Measurements from ENCODE around the gene TMEM184C.

The TMEM184C gene

DNA sequence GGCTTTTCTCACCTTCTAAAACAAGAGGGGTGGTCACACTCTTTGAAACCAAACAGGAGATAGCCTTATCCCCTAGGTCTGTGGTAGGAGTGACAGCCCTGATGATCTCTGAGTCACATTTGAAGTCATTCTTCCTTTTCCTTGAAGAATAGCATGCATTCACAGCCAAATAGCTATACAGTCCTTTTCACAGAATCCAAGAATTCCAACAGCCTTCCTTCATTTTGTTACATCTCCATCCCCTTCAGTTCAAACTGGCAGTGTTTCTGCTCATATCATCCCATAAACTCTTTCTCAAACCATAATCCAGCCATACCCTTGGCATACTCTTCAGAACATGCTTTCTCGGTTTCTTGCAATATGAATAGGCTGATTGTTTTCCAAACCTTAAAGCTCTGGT, 33.3 kb upstream of the TMEM184C start:
- Histone ChIP-seq H3K27me3 (ENCODE audit: control insufficient read depth in 2 of 2, insufficient read depth in 2 of 2, low read length in 2 of 2) (no peaks in the 10 kb centered on the region), H3K4me3 (ENCODE audit: low read length in 2 of 2) (no peak overlapping the region), H3K9me3 (ENCODE audit: control insufficient read depth in 2 of 2, low read length in 2 of 2) (no peaks in the 10 kb centered on the region), H3K27ac (ENCODE audit: low read depth in 2 of 2, low read length in 2 of 2) (no peak overlapping the region), H3K9ac (ENCODE audit: low read depth in 1 of 2, low read length in 2 of 2) (no peak overlapping the region), H3K4me1 (ENCODE audit: control insufficient read depth in 2 of 2, insufficient read depth in 2 of 2, low read length in 2 of 2) (no peaks in the 10 kb centered on the region), H3K36me3 (ENCODE audit: control insufficient read depth in 2 of 2, insufficient read depth in 2 of 2, low read length in 2 of 2) (no peaks in the 10 kb centered on the region)

DNA sequence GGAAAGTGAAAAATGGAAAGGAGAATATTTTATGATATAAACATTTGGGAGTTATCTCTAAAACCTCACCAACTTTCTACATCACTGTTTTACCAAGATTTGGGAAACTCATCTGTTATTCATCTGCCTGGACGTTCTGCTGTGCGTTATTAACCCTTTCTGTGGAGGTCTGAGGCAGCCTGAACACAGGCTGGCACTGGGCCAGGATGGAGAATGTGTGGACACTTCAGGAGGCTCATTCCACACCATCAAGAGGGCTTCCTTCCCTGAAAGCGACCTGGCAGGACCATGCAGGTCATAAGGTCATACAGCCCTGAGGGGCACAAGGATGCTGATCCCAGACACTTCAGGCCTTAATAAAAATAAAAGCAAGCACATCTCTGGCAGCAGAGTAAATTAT, 31.2 kb upstream of the TMEM184C start:
- H3K4me3 ChIP-seq (ENCODE audit: low read length in 2 of 2), result no peak overlapping the region
- no peaks in the 10 kb centered on the region for H3K9me3 ChIP-seq (ENCODE audit: control insufficient read depth in 2 of 2, low read length in 2 of 2)
- H3K4me1 ChIP-seq (ENCODE audit: control insufficient read depth in 2 of 2, insufficient read depth in 2 of 2, low read length in 2 of 2), result no peaks in the 10 kb centered on the region
- H3K9ac ChIP-seq (ENCODE audit: low read depth in 1 of 2, low read length in 2 of 2), result no peak overlapping the region
- H3K27ac ChIP-seq (ENCODE audit: low read depth in 2 of 2, low read length in 2 of 2), result no peak overlapping the region
- H3K27me3 ChIP-seq (ENCODE audit: control insufficient read depth in 2 of 2, insufficient read depth in 2 of 2, low read length in 2 of 2), result no peaks in the 10 kb centered on the region
- H3K36me3 ChIP-seq (ENCODE audit: control insufficient read depth in 2 of 2, insufficient read depth in 2 of 2, low read length in 2 of 2), result no peaks in the 10 kb centered on the region

DNA sequence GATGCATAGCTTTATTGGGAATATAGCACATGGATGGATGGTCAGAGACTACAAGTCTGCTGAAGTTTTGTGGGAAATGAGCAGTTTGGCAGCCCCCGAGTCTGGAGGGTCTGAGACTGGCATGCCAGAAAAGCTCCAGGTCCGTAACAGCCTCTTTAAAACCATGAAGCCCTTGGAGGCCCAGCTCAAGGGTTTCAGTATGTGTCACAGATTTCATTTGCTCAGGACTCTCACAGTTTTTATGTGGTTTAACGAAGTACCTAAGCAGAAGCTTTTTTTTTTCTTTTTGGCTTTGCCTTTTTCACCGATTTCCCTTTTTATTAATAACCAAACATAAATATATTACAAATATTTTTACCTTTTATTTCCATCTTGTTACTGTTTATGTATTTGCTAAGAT, 30.6 kb upstream of the TMEM184C start:
- no peak overlapping the region for H3K4me3 ChIP-seq (ENCODE audit: low read length in 2 of 2)
- no peaks in the 10 kb centered on the region for H3K9me3 ChIP-seq (ENCODE audit: control insufficient read depth in 2 of 2, low read length in 2 of 2)
- H3K27me3 ChIP-seq (ENCODE audit: control insufficient read depth in 2 of 2, insufficient read depth in 2 of 2, low read length in 2 of 2), result no peaks in the 10 kb centered on the region
- H3K9ac ChIP-seq (ENCODE audit: low read depth in 1 of 2, low read length in 2 of 2), result no peak overlapping the region
- H3K4me1 ChIP-seq (ENCODE audit: control insufficient read depth in 2 of 2, insufficient read depth in 2 of 2, low read length in 2 of 2), result no peaks in the 10 kb centered on the region
- no peak overlapping the region for H3K27ac ChIP-seq (ENCODE audit: low read depth in 2 of 2, low read length in 2 of 2)
- H3K36me3 ChIP-seq (ENCODE audit: control insufficient read depth in 2 of 2, insufficient read depth in 2 of 2, low read length in 2 of 2), result no peaks in the 10 kb centered on the region

DNA sequence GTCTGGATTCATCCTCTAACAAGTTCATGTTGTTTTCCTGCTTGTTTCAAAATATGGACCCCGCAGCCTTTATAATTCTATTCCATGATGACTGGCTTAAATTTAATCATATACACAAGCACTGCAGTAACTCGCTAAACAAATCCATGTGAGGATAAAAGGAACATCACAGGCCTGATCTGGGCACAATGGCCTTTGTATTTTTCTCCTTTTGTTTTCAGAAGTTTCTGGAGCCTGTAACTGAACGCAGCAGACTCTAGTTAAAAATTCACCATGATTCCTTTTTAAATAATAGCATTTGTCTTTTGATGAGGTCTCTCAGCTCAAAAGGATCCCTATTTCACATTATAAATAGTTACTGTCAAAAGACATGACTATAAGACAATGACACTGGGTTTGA, 30.2 kb upstream of the TMEM184C start:
- no peaks in the 10 kb centered on the region for H3K36me3 ChIP-seq (ENCODE audit: control insufficient read depth in 2 of 2, insufficient read depth in 2 of 2, low read length in 2 of 2)
- no peak overlapping the region for H3K9ac ChIP-seq (ENCODE audit: low read depth in 1 of 2, low read length in 2 of 2)
- no peaks in the 10 kb centered on the region for H3K27me3 ChIP-seq (ENCODE audit: control insufficient read depth in 2 of 2, insufficient read depth in 2 of 2, low read length in 2 of 2)
- no peaks in the 10 kb centered on the region for H3K9me3 ChIP-seq (ENCODE audit: control insufficient read depth in 2 of 2, low read length in 2 of 2)
- H3K4me1 ChIP-seq (ENCODE audit: control insufficient read depth in 2 of 2, insufficient read depth in 2 of 2, low read length in 2 of 2), result no peaks in the 10 kb centered on the region
- no peak overlapping the region for H3K4me3 ChIP-seq (ENCODE audit: low read length in 2 of 2)
- H3K27ac ChIP-seq (ENCODE audit: low read depth in 2 of 2, low read length in 2 of 2), result no peak overlapping the region

- Histone ChIP-seq H3K27ac (ENCODE audit: low read depth in 2 of 2, low read length in 2 of 2) (no peak overlapping the region), H3K9me3 (ENCODE audit: control insufficient read depth in 2 of 2, low read length in 2 of 2) (no peaks in the 10 kb centered on the region), H3K27me3 (ENCODE audit: control insufficient read depth in 2 of 2, insufficient read depth in 2 of 2, low read length in 2 of 2) (no peaks in the 10 kb centered on the region), H3K4me3 (ENCODE audit: low read length in 2 of 2) (no peak overlapping the region), H3K9ac (ENCODE audit: low read depth in 1 of 2, low read length in 2 of 2) (no peak overlapping the region), H3K4me1 (ENCODE audit: control insufficient read depth in 2 of 2, insufficient read depth in 2 of 2, low read length in 2 of 2) (no peaks in the 10 kb centered on the region), H3K36me3 (ENCODE audit: control insufficient read depth in 2 of 2, insufficient read depth in 2 of 2, low read length in 2 of 2) (no peaks in the 10 kb centered on the region)
These were observed 27.6 kb upstream of the TMEM184C start for GRCh38 chr4:147589586-147589985.

DNA sequence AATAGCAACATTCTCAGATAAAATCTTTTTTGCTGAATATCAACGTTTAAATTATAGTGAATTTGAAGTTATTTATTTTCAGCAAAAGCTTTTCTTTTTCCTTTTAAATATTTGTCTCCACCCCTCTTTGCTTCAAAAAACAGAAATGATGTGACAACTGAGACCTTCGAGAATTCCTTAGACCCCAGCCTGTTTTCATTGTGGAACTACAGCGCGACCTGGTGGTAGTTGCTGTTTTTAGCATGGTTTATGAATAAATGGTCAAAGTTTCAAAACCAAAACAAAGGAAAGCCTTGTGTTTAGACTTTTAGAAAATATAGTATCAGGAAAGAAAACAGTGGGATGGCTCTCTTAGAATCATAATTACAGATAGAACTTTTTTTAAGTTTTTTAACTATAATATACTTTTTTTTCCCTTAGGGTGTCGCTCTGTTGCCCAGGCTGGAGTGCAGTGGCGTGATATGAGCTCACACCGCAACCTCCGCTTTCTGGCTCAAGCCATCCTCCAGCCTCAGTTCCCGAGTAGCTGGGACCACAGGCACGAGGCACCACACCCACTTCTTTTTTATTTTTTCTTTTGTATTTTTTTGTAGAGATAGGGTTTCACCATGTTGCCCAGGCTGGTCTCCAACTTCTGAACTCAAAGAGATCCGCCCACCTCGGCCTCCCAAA, 26.8 kb upstream of the TMEM184C start:
- Histone ChIP-seq H3K4me1 (ENCODE audit: control insufficient read depth in 2 of 2, insufficient read depth in 2 of 2, low read length in 2 of 2) (no peaks in the 10 kb centered on the region), H3K36me3 (ENCODE audit: control insufficient read depth in 2 of 2, insufficient read depth in 2 of 2, low read length in 2 of 2) (no peaks in the 10 kb centered on the region), H3K27me3 (ENCODE audit: control insufficient read depth in 2 of 2, insufficient read depth in 2 of 2, low read length in 2 of 2) (no peaks in the 10 kb centered on the region), H3K9me3 (ENCODE audit: control insufficient read depth in 2 of 2, low read length in 2 of 2) (no peaks in the 10 kb centered on the region), H3K4me3 (ENCODE audit: low read length in 2 of 2) (no peak overlapping the region), H3K27ac (ENCODE audit: low read depth in 2 of 2, low read length in 2 of 2) (no peak overlapping the region), H3K9ac (ENCODE audit: low read depth in 1 of 2, low read length in 2 of 2) (no peak overlapping the region)

DNA sequence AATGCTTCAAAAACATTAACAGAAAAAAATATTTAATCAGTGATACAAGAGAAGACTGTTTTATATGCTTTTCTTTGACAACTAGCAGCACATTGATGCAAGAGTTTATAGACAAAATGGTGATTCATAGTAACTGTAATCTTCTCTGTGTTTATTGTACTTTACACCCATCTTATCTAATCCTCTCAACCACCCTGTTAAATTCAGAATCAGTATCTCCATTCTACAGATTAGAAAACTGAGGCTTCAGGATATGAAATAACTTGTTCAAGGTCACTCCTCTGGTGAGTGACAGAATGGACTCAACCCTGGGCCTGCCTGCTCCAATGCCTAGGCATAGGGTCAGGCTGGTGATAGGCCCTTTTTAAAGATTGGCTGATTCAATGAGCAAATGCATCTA, 26.1 kb upstream of the TMEM184C start:
- Histone ChIP-seq H3K9ac (ENCODE audit: low read depth in 1 of 2, low read length in 2 of 2) (no peak overlapping the region), H3K4me1 (ENCODE audit: control insufficient read depth in 2 of 2, insufficient read depth in 2 of 2, low read length in 2 of 2) (no peaks in the 10 kb centered on the region), H3K27me3 (ENCODE audit: control insufficient read depth in 2 of 2, insufficient read depth in 2 of 2, low read length in 2 of 2) (no peaks in the 10 kb centered on the region), H3K36me3 (ENCODE audit: control insufficient read depth in 2 of 2, insufficient read depth in 2 of 2, low read length in 2 of 2) (no peaks in the 10 kb centered on the region), H3K4me3 (ENCODE audit: low read length in 2 of 2) (no peak overlapping the region), H3K27ac (ENCODE audit: low read depth in 2 of 2, low read length in 2 of 2) (no peak overlapping the region), H3K9me3 (ENCODE audit: control insufficient read depth in 2 of 2, low read length in 2 of 2) (no peaks in the 10 kb centered on the region)

DNA sequence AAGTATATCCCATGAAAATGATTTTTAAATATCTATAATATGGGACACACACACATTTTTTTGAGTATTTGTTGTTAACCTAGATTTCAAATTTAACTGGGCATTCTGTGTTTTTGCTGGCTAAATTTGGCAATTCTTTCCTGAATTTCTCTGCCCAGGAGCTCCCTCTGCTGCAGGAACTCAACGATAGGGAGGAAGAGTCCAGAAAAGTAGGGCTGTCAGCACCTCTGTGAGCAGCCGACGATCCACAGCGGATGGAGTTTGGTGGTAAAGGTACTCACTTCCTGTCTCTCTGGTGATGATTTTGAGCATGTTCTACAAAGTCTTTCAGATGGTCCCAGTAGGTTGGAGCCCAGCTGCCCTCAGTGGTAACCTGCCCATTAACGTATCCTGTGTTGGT, 23.1 kb upstream of the TMEM184C start:
- Histone ChIP-seq H3K27me3 (ENCODE audit: control insufficient read depth in 2 of 2, insufficient read depth in 2 of 2, low read length in 2 of 2) (no peaks in the 10 kb centered on the region), H3K4me3 (ENCODE audit: low read length in 2 of 2) (no peak overlapping the region), H3K9ac (ENCODE audit: low read depth in 1 of 2, low read length in 2 of 2) (no peak overlapping the region), H3K36me3 (ENCODE audit: control insufficient read depth in 2 of 2, insufficient read depth in 2 of 2, low read length in 2 of 2) (no peaks in the 10 kb centered on the region), H3K4me1 (ENCODE audit: control insufficient read depth in 2 of 2, insufficient read depth in 2 of 2, low read length in 2 of 2) (no peaks in the 10 kb centered on the region), H3K27ac (ENCODE audit: low read depth in 2 of 2, low read length in 2 of 2) (no peak overlapping the region), H3K9me3 (ENCODE audit: control insufficient read depth in 2 of 2, low read length in 2 of 2) (no peaks in the 10 kb centered on the region)

DNA sequence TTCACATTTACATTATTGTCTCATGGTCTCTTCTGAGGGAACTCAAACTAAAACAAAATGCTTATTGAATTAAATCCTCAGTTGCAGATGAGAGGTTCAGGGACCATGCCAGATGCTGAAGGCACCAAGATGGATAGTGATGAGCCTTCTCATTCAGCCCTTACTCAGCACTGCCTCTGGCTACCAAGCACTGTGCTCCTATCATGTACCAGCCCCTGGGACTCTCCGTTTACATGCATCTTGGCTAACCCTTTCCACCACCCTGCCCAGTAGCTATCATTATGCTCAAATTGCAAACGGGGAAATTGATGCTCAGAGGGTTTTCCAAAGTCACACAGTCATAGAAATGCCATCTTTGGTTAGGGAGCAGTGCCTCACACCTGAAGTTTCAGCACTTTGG, 22.6 kb upstream of the TMEM184C start:
- Histone ChIP-seq H3K9me3 (ENCODE audit: control insufficient read depth in 2 of 2, low read length in 2 of 2) (no peaks in the 10 kb centered on the region), H3K27ac (ENCODE audit: low read depth in 2 of 2, low read length in 2 of 2) (no peak overlapping the region), H3K9ac (ENCODE audit: low read depth in 1 of 2, low read length in 2 of 2) (no peak overlapping the region), H3K27me3 (ENCODE audit: control insufficient read depth in 2 of 2, insufficient read depth in 2 of 2, low read length in 2 of 2) (no peaks in the 10 kb centered on the region), H3K36me3 (ENCODE audit: control insufficient read depth in 2 of 2, insufficient read depth in 2 of 2, low read length in 2 of 2) (no peaks in the 10 kb centered on the region), H3K4me1 (ENCODE audit: control insufficient read depth in 2 of 2, insufficient read depth in 2 of 2, low read length in 2 of 2) (no peaks in the 10 kb centered on the region), H3K4me3 (ENCODE audit: low read length in 2 of 2) (no peak overlapping the region)

- H3K4me3 ChIP-seq (ENCODE audit: low read length in 2 of 2), result no peak overlapping the region
- no peak overlapping the region for H3K9ac ChIP-seq (ENCODE audit: low read depth in 1 of 2, low read length in 2 of 2)
- no peaks in the 10 kb centered on the region for H3K36me3 ChIP-seq (ENCODE audit: control insufficient read depth in 2 of 2, insufficient read depth in 2 of 2, low read length in 2 of 2)
- H3K9me3 ChIP-seq (ENCODE audit: control insufficient read depth in 2 of 2, low read length in 2 of 2), result no peaks in the 10 kb centered on the region
- H3K4me1 ChIP-seq (ENCODE audit: control insufficient read depth in 2 of 2, insufficient read depth in 2 of 2, low read length in 2 of 2), result no peaks in the 10 kb centered on the region
- H3K27ac ChIP-seq (ENCODE audit: low read depth in 2 of 2, low read length in 2 of 2), result no peak overlapping the region
- no peaks in the 10 kb centered on the region for H3K27me3 ChIP-seq (ENCODE audit: control insufficient read depth in 2 of 2, insufficient read depth in 2 of 2, low read length in 2 of 2)
These were observed 20.8 kb upstream of the TMEM184C start for GRCh38 chr4:147596377-147596776.

GRCh38 chr4:147596981-147597380, 20.2 kb upstream of the TMEM184C start:
- Histone ChIP-seq H3K9me3 (ENCODE audit: control insufficient read depth in 2 of 2, low read length in 2 of 2) (no peaks in the 10 kb centered on the region), H3K4me3 (ENCODE audit: low read length in 2 of 2) (no peak overlapping the region), H3K27ac (ENCODE audit: low read depth in 2 of 2, low read length in 2 of 2) (no peak overlapping the region), H3K9ac (ENCODE audit: low read depth in 1 of 2, low read length in 2 of 2) (no peak overlapping the region), H3K4me1 (ENCODE audit: control insufficient read depth in 2 of 2, insufficient read depth in 2 of 2, low read length in 2 of 2) (no peaks in the 10 kb centered on the region), H3K27me3 (ENCODE audit: control insufficient read depth in 2 of 2, insufficient read depth in 2 of 2, low read length in 2 of 2) (no peaks in the 10 kb centered on the region), H3K36me3 (ENCODE audit: control insufficient read depth in 2 of 2, insufficient read depth in 2 of 2, low read length in 2 of 2) (no peaks in the 10 kb centered on the region)
